ENCODE results near the gene JAKMIP1. TPM values are rescaled to one million over a fixed set of nuclear protein-coding genes. Genes with fewer than 3 reads are reported as not detected.

The JAKMIP1 gene
- total RNA-seq, 1 experiment from 2014 or later: not detected

- Histone ChIP-seq H3K9me3 (no peaks in the 10 kb centered on the region), H3K36me3 (ENCODE audit: control insufficient read depth, insufficient read depth, low read length) (no peaks in the 10 kb centered on the region), H3K4me1 (no peaks in the 10 kb centered on the region), H3K4me3 (ENCODE audit: low read depth, low read length) (no peak overlapping the region), H3K27me3 (replicated peaks; ENCODE audit: control insufficient read depth, insufficient read depth, low read length) (no peaks in the 10 kb centered on the region)
- Mint-ChIP-seq H3K4me1 (ENCODE audit: low read depth, unreplicated experiment) (no peaks in the 10 kb centered on the region), H3K4me3 (ENCODE audit: unreplicated experiment) (no peak overlapping the region), H3K36me3 (ENCODE audit: insufficient read depth, unreplicated experiment) (no peaks in the 10 kb centered on the region), H3K9me3 (ENCODE audit: unreplicated experiment) (no peaks in the 10 kb centered on the region), H3K27me3 (ENCODE audit: insufficient read depth, unreplicated experiment) (peaks cover 6% of the 10 kb centered on the region), H3K27ac (ENCODE audit: unreplicated experiment) (no peak overlapping the region)
- no peak for TF ChIP-seq CTCF (IDR thresholded peaks at IDR 0.05; ENCODE audit: insufficient read depth in 1 of 2, low read depth in 1 of 2, low read length in 1 of 2, severe bottlenecking in 1 of 2, unreplicated experiment in 1 of 2)
- ChIA-PET CTCF (interaction anchor here (0.7 kb wide), 1 partner anchor 1806 kb away, joined by 3 read pairs; no protein-coding TSS in a partner anchor), POLR2A (no interaction called here)
- intact Hi-C loops (cut with micrococcal nuclease; ENCODE audit: unreplicated experiment): no loop called here
- no TSS peak for BruUV-seq (replicated peaks)
- peak in 1 of 2 experiments; percentile 59 for DNase-seq
These were observed 25.1 kb upstream of the JAKMIP1 start for GRCh38 chr4:6225469-6225868.

GRCh38 chr4:6224735-6225134 lies 24.4 kb upstream of the JAKMIP1 start:
- DNase-seq: no peak
- no peaks in the 10 kb centered on the region for H3K4me1 ChIP-seq
- no peak overlapping the region for H3K4me3 ChIP-seq (ENCODE audit: low read depth, low read length)
- H3K27me3 ChIP-seq (replicated peaks; ENCODE audit: control insufficient read depth, insufficient read depth, low read length): no peaks in the 10 kb centered on the region
- no peaks in the 10 kb centered on the region for H3K36me3 Mint-ChIP-seq (ENCODE audit: insufficient read depth, unreplicated experiment)
- intact Hi-C loops (cut with micrococcal nuclease; ENCODE audit: unreplicated experiment): no loop called here
- peaks cover 6% of the 10 kb centered on the region for H3K27me3 Mint-ChIP-seq (ENCODE audit: insufficient read depth, unreplicated experiment)
- H3K9me3 ChIP-seq: no peaks in the 10 kb centered on the region
- BruUV-seq (replicated peaks): no TSS peak
- no peaks in the 10 kb centered on the region for H3K4me1 Mint-ChIP-seq (ENCODE audit: low read depth, unreplicated experiment)
- H3K27ac Mint-ChIP-seq (ENCODE audit: unreplicated experiment): no peak overlapping the region
- TF ChIP-seq CTCF (IDR thresholded peaks at IDR 0.05; ENCODE audit: insufficient read depth in 1 of 2, low read depth in 1 of 2, low read length in 1 of 2, severe bottlenecking in 1 of 2, unreplicated experiment in 1 of 2): no peak
- H3K4me3 Mint-ChIP-seq (ENCODE audit: unreplicated experiment): no peak overlapping the region
- no peaks in the 10 kb centered on the region for H3K36me3 ChIP-seq (ENCODE audit: control insufficient read depth, insufficient read depth, low read length)
- CTCF ChIA-PET: interaction anchor here (0.5 to 0.8 kb wide), 2 partner anchors 25 to 103 kb away, joined by 3 read pairs; no protein-coding TSS in a partner anchor
- POLR2A ChIA-PET: no interaction called here
- H3K9me3 Mint-ChIP-seq (ENCODE audit: unreplicated experiment): no peaks in the 10 kb centered on the region

DNA sequence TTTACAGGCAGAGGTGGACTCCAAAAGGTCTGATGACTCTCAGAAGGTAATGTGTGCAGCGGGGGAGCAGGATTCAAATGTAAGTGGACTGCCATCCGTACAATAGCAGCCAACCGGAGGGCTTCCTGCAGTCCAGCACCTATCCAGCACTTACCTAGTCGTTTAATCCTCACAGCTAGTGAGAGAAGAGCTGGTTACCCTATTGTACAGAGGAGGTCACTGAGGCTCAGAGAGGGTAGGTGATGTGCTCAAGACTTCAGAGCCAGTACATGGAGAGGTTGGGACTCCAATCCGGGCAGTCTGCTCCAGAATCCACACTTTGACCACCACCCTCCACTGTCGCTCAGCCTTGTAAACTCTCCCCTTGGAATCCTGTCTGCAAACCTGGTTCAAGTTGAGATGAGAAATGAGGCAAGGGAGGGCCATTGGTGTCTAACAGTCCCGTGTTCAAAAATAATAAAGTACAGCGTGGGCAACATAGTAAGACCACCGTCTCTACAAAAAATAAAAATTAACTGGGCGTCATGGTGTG lies 22.5 kb upstream of the JAKMIP1 start:
- Histone ChIP-seq H3K36me3 (ENCODE audit: control insufficient read depth, insufficient read depth, low read length) (no peaks in the 10 kb centered on the region), H3K4me3 (ENCODE audit: low read depth, low read length) (no peak overlapping the region), H3K27me3 (replicated peaks; ENCODE audit: control insufficient read depth, insufficient read depth, low read length) (no peaks in the 10 kb centered on the region), H3K4me1 (no peaks in the 10 kb centered on the region), H3K9me3 (no peaks in the 10 kb centered on the region)
- Mint-ChIP-seq H3K4me3 (ENCODE audit: unreplicated experiment) (no peak overlapping the region), H3K27me3 (ENCODE audit: insufficient read depth, unreplicated experiment) (peaks cover 14% of the 10 kb centered on the region), H3K27ac (ENCODE audit: unreplicated experiment) (no peak overlapping the region), H3K9me3 (ENCODE audit: unreplicated experiment) (no peaks in the 10 kb centered on the region), H3K4me1 (ENCODE audit: low read depth, unreplicated experiment) (no peaks in the 10 kb centered on the region), H3K36me3 (ENCODE audit: insufficient read depth, unreplicated experiment) (no peaks in the 10 kb centered on the region)
- ChIA-PET CTCF (no interaction called here), POLR2A (no interaction called here)
- no peak for TF ChIP-seq CTCF (IDR thresholded peaks at IDR 0.05; ENCODE audit: insufficient read depth in 1 of 2, low read depth in 1 of 2, low read length in 1 of 2, severe bottlenecking in 1 of 2, unreplicated experiment in 1 of 2)
- intact Hi-C loops (cut with micrococcal nuclease; ENCODE audit: unreplicated experiment): no loop called here
- no peak for DNase-seq
- BruUV-seq (replicated peaks): no TSS peak
